IMR-90 (cell line): ENCODE data around the gene ARFGAP3. TPM values are rescaled to one million over a fixed set of nuclear protein-coding genes. Genes with fewer than 3 reads are reported as not detected.

Source experiments
- ATAC-seq: fragments of 200-7000 bp; cut with Tn5 transposase; 2 replicates; pipeline ENCODE4 v1.9.1; 2020; ENCODE audit warnings: low read depth, mild to moderate bottlenecking, moderate library complexity
- Bru-seq: library from RNA; stranded (reverse); fragments of 400-500 nt; gene quantifications from one replicate; lab custom pipeline; 2021; lab: Mats Ljungman, UMichigan
- BruChase-seq, 2 experiments: library from RNA; stranded (reverse); fragments of 400-500 nt; gene quantifications; one replicate each; lab custom pipeline; 2021; lab: Mats Ljungman, UMichigan
- BruUV-seq: library from RNA; stranded (reverse); fragments of 400-500 nt; replicated peaks from 2 replicates; lab custom pipeline; 2021; lab: Mats Ljungman, UMichigan
- CTCF ChIA-PET: fragments of 300-600 bp; formaldehyde crosslinking; extraction: SDS; loops from one replicate; lab custom pipeline; 2021; ENCODE audit warnings: antibody characterized with exemption; lab: Yijun Ruan, JAX
- POLR2A ChIA-PET: fragments of 300-600 bp; sonication (Branson Sonifier 250); formaldehyde crosslinking; loops from one replicate; lab custom pipeline; 2022; ENCODE audit warnings: antibody characterized with exemption; ENCODE audit not compliant: unreplicated experiment; lab: Charles Lee
- DNase-seq: peaks from one replicate; pipeline ENCODE4 v3.0.0; 2013
- H2AFZ ChIP-seq: replicated peaks from 2 replicates; pipeline ENCODE3; 2013; ENCODE audit warnings: low read length, mild to moderate bottlenecking; ENCODE audit not compliant: poor library complexity
- H2AK5ac ChIP-seq: 2 replicates; pipeline ENCODE4 v1.6.1; 2013; ENCODE audit warnings: low read depth, low read length, inconsistent platforms
- H2AK9ac ChIP-seq: replicated peaks from 2 replicates; pipeline ENCODE3; 2013; ENCODE audit warnings: mild to moderate bottlenecking, low read depth, low read length, moderate library complexity; ENCODE audit not compliant: poor library complexity
- H2BK120ac ChIP-seq: 2 replicates; pipeline ENCODE4 v1.6.1; 2013; ENCODE audit warnings: low read depth, low read length, inconsistent platforms
- H2BK15ac ChIP-seq: 3 replicates; pipeline ENCODE4 v1.6.1; 2013; ENCODE audit warnings: low read depth, low read length, inconsistent platforms
- H2BK20ac ChIP-seq: 2 replicates; pipeline ENCODE4 v1.6.1; 2013; ENCODE audit warnings: low read depth, mild to moderate bottlenecking, inconsistent platforms, low read length, moderate library complexity
- H2BK5ac ChIP-seq: 2 replicates; pipeline ENCODE4 v1.6.1; 2013; ENCODE audit warnings: mild to moderate bottlenecking, low read depth, low read length, inconsistent platforms; ENCODE audit not compliant: poor library complexity, severe bottlenecking
- H3K14ac ChIP-seq: replicated peaks from 2 replicates; pipeline ENCODE4 v1.6.1; 2013; ENCODE audit warnings: low read depth, low read length, inconsistent platforms
- H3K18ac ChIP-seq: 2 replicates; pipeline ENCODE4 v1.6.1; 2013; ENCODE audit warnings: low read depth, low read length, control low read depth
- H3K23ac ChIP-seq: 2 replicates; pipeline ENCODE4 v1.6.1; 2013; ENCODE audit warnings: low read depth, low read length, inconsistent platforms
- H3K27ac ChIP-seq: 2 replicates; pipeline ENCODE4 v1.5.1; 2013; ENCODE audit warnings: mild to moderate bottlenecking, control low read depth, low read length; ENCODE audit not compliant: insufficient read depth
- H3K27me3 ChIP-seq: 2 replicates; pipeline ENCODE4 v1.6.1; 2013; ENCODE audit warnings: low read length; ENCODE audit not compliant: control insufficient read depth, insufficient read depth
- H3K36me3 ChIP-seq: 2 replicates; pipeline ENCODE4 v1.6.1; 2013; ENCODE audit warnings: low read length, mixed read lengths; ENCODE audit not compliant: control insufficient read depth, insufficient read depth
- H3K4ac ChIP-seq: 2 replicates; pipeline ENCODE4 v1.6.1; 2013; ENCODE audit warnings: low read depth, low read length, inconsistent platforms
- H3K4me1 ChIP-seq: 2 replicates; pipeline ENCODE4 v1.6.1; 2013; ENCODE audit warnings: low read length, mixed read lengths; ENCODE audit not compliant: control insufficient read depth, insufficient read depth
- H3K4me2 ChIP-seq: 2 replicates; pipeline ENCODE4 v1.6.1; 2013; ENCODE audit warnings: low read depth, mild to moderate bottlenecking, control low read depth, low read length, moderate library complexity
- H3K4me3 ChIP-seq: 2 replicates; pipeline ENCODE4 v1.5.1; 2013; ENCODE audit warnings: low read depth, mild to moderate bottlenecking, control low read depth, low read length, moderate library complexity; ENCODE audit not compliant: insufficient read depth
- H3K56ac ChIP-seq: 2 replicates; pipeline ENCODE4 v1.6.1; 2013; ENCODE audit warnings: low read length, inconsistent platforms; ENCODE audit not compliant: insufficient read depth; ENCODE audit errors: extremely low read depth
- H3K79me1 ChIP-seq, 2 experiments: 2 replicates each; pipeline ENCODE4 v1.6.1; 2013; ENCODE audit warnings: low read length in 2 of 2, inconsistent platforms in 1 of 2, low read depth in 1 of 2
- H3K9ac ChIP-seq: 2 replicates; pipeline ENCODE4 v1.6.1; 2013; ENCODE audit warnings: low read depth, low read length, control low read depth
- H3K9me1 ChIP-seq: 2 replicates; pipeline ENCODE4 v1.6.1; 2013; ENCODE audit warnings: low read length, inconsistent platforms; ENCODE audit not compliant: insufficient read depth
- H3K9me3 ChIP-seq: 2 replicates; pipeline ENCODE4 v1.6.1; 2013; ENCODE audit warnings: low read length; ENCODE audit not compliant: control insufficient read depth, insufficient read depth
- H4K20me1 ChIP-seq: 2 replicates; pipeline ENCODE4 v1.6.1; 2013; ENCODE audit warnings: low read length, inconsistent platforms; ENCODE audit not compliant: insufficient read depth
- H4K5ac ChIP-seq: 2 replicates; pipeline ENCODE4 v1.6.1; 2013; ENCODE audit warnings: mild to moderate bottlenecking, low read depth, low read length, control low read depth
- H4K8ac ChIP-seq, 2 experiments: 2 replicates each; pipeline ENCODE4 v1.6.1; 2013; ENCODE audit warnings: low read depth in 2 of 2, low read length in 2 of 2, control low read depth in 1 of 2, inconsistent platforms in 1 of 2
- H4K91ac ChIP-seq: 2 replicates; pipeline ENCODE4 v1.6.1; 2013; ENCODE audit warnings: low read depth, low read length, inconsistent platforms; ENCODE audit not compliant: insufficient read depth
- BHLHE40 ChIP-seq: fragments of 150-350 bp; IDR thresholded peaks from 2 replicates; pipeline ENCODE4 v1.6.1; 2016; ENCODE audit warnings: mild to moderate bottlenecking, low read depth, low read length
- CEBPB ChIP-seq: IDR thresholded peaks from 2 replicates; pipeline ENCODE4 v1.6.1; 2012; ENCODE audit warnings: low read depth, low read length, improper control_type of control experiment
- CHD1 ChIP-seq: IDR thresholded peaks from 2 replicates; pipeline ENCODE4 v1.6.1; 2012; ENCODE audit warnings: low read depth, low read length, improper control_type of control experiment
- FOS ChIP-seq: fragments of 150-350 bp; IDR thresholded peaks from 2 replicates; pipeline ENCODE4 v1.6.1; 2016; ENCODE audit warnings: low read depth, low read length
- MAFK ChIP-seq: IDR thresholded peaks from 2 replicates; pipeline ENCODE4 v1.6.1; 2012; ENCODE audit warnings: low read depth, low read length, improper control_type of control experiment
- MAZ ChIP-seq: IDR thresholded peaks from 2 replicates; pipeline ENCODE4 v1.6.1; 2012; ENCODE audit warnings: low read depth, mild to moderate bottlenecking, low read length, improper control_type of control experiment, moderate library complexity, borderline replicate concordance
- MXI1 ChIP-seq: IDR thresholded peaks from 2 replicates; pipeline ENCODE4 v1.6.1; 2012; ENCODE audit warnings: low read depth, mild to moderate bottlenecking, low read length, moderate library complexity, borderline replicate concordance
- POLR2A ChIP-seq: IDR thresholded peaks from 2 replicates; pipeline ENCODE4 v1.6.1; 2012; ENCODE audit warnings: mild to moderate bottlenecking, low read depth, low read length
- RAD21 ChIP-seq: IDR thresholded peaks from 2 replicates; pipeline ENCODE4 v1.6.1; 2012; ENCODE audit warnings: low read length, improper control_type of control experiment
- RCOR1 ChIP-seq: IDR thresholded peaks from 2 replicates; pipeline ENCODE4 v1.6.1; 2012; ENCODE audit warnings: mild to moderate bottlenecking, low read length, improper control_type of control experiment; ENCODE audit not compliant: insufficient replicate concordance
- RFX5 ChIP-seq: IDR thresholded peaks from 2 replicates; pipeline ENCODE4 v1.8.0; 2012; ENCODE audit warnings: low read depth, mild to moderate bottlenecking, low read length, moderate library complexity
- WGBS, 2 experiments: methylation state at CpG; one replicate each; pipeline versions ENCODE4 v1.1.5 to v1.1.7; 2013; ENCODE audit warnings: missing lambda C conversion rate in 2 of 2; ENCODE audit not compliant: insufficient read length in 1 of 2; ENCODE audit errors: extremely low coverage in 2 of 2; 5-methylcytosine and 5-hydroxymethylcytosine counted together
- dilution Hi-C: fragments of 300-500 bp; cut with HindIII; formaldehyde crosslinking; loops from one replicate; pipeline ENCODE4 v1.14.3; 2018; ENCODE audit warnings: low sequenced_read_pairs; ENCODE audit not compliant: unreplicated experiment
- in situ Hi-C: fragments of 300-500 bp; cut with MboI; formaldehyde crosslinking; loops from 3 replicates; pipeline ENCODE4 v1.14.3; 2019; ENCODE audit warnings: low sequenced_read_pairs, inconsistent platforms, mixed read lengths
- intact Hi-C: fragments of 100-400 bp; cut with micrococcal nuclease; formaldehyde crosslinking; loops from 2 replicates; pipeline ENCODE4 v1.10.0; 2022
- long read RNA-seq: library from polyadenylated mRNA; unstranded; transcript quantifications from one replicate; pipeline ENCODE4 v2.0.0, GENCODE V29; 2021; ENCODE audit not compliant: unreplicated experiment
- polyA plus RNA-seq, 3 experiments: library from polyadenylated mRNA; depleted of rRNA; stranded (reverse); fragments of >200 nt; gene quantifications; 2 replicates each; pipeline ENCODE4 v1.2.3, GENCODE V29; 2012; ENCODE audit warnings: low replicate concordance in 1 of 3
- total RNA-seq: library from RNA; depleted of rRNA; stranded (reverse); fragments of >200 nt; gene quantifications from 2 replicates; pipeline ENCODE4 v1.2.3, GENCODE V29; 2012; rRNA removed
- TF ChIP-seq, protein P1 (sequence below): fragments of 150-350 bp; IDR thresholded peaks from 2 replicates; pipeline ENCODE4 v1.6.1; 2017; ENCODE audit warnings: mild to moderate bottlenecking, antibody characterized with exemption, low read length, low read depth

The ARFGAP3 gene, protein sequence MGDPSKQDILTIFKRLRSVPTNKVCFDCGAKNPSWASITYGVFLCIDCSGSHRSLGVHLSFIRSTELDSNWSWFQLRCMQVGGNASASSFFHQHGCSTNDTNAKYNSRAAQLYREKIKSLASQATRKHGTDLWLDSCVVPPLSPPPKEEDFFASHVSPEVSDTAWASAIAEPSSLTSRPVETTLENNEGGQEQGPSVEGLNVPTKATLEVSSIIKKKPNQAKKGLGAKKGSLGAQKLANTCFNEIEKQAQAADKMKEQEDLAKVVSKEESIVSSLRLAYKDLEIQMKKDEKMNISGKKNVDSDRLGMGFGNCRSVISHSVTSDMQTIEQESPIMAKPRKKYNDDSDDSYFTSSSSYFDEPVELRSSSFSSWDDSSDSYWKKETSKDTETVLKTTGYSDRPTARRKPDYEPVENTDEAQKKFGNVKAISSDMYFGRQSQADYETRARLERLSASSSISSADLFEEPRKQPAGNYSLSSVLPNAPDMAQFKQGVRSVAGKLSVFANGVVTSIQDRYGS
- total RNA-seq (70.1 and 88.0 TPM in 2 replicates), polyA plus RNA-seq (2012; rRNA removed) (46.5 and 50.0 TPM in 2 replicates), Bru-seq, nascent RNA (percentile 90 among the genes with signal in this experiment), BruChase-seq, experiment 1, labeled RNA remaining after a 6-hour chase (percentile 87 among the genes with signal in this experiment), BruChase-seq, experiment 2, labeled RNA remaining after a 2-hour chase (percentile 82 among the genes with signal in this experiment)
- polyA plus RNA-seq (2012; cell fraction: cytosol; rRNA removed), result 20.1 and 23.0 TPM in 2 replicates
- 20.9 and 47.6 TPM in 2 replicates for polyA plus RNA-seq (2012; cell fraction: nucleus; rRNA removed; ENCODE audit: low replicate concordance)
- long read RNA-seq, transcript ARFGAP3-201 (16 exons, 2,857 nt), result major isoform, 148 of 177 reads
- long read RNA-seq, partial matches to known transcripts, result 16 of 177 reads
- long read RNA-seq, other reads (novel, unspliced or antisense), result 13 of 177 reads

DNA sequence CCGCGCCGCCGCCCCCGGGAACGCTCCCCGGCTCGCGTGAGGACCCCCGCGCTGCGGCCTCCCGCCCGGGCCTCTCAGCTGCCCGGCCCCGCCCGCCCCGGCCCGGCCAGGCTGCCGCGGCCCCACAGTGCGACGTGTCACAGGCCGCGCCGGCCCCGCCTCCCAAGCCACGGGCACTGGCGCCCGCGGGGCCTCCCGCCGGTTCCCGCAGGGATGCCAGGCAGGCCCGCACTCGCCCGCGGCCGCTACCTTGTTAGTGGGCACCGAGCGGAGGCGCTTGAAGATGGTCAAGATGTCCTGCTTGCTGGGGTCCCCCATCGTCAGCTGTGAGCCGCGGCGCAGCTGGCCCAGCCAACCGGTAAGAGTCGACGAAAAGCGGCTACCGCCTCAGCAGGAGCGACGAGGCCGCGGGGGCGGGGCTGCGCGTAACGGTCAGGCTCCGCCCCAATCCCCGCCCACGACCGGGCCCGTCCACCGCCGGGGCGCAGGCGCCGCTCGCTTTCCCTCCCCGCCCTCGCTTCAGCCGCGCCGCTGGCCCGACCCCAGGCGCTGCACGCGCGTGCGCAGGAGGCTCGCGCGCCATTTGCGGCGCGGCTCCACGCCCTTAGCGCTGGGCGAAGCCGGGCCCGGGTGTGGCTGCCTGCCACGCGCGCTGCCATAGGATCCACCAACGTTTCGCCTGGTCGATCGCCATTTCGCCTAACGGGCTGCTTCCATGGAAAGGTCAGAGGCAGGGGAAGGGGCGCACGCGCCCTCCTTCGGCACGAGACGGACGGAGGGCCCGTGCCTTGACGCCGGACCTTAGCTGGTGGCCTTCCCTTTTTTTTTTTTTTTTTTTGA, at the start of gene ARFGAP3:
TSS of gene ARFGAP3 (minus strand) at position 409 of the 840 bp plus-strand sequence. CDS start at position 318, 91 bp downstream.
- Histone ChIP-seq H2BK20ac (peak within 1 kb of the TSS; percentile 87; the same call in 1 of the 2 replicates), H3K4me2 (peak within 1 kb of the TSS; percentile 96), H3K18ac (peak within 1 kb of the TSS; percentile 87), H3K36me3 (0 out of 2 replicates have a peak, but pooled peaks cover 2% of the 10 kb centered on the region), H2BK15ac (peak within 1 kb of the TSS; percentile 96; the same call in 2 of the 3 replicates), H3K14ac (peak within 1 kb of the TSS; percentile 99), H3K23ac (peak within 1 kb of the TSS; percentile 83), H2AK9ac (peak within 1 kb of the TSS; percentile 99), H3K4me3 (peak within 1 kb of the TSS; percentile 94), H4K8ac (peak within 1 kb of the TSS; percentile 93 to 99), H2AK5ac (peak within 1 kb of the TSS; percentile 98), H3K9ac (peak within 1 kb of the TSS; percentile 95), H3K4ac (peak within 1 kb of the TSS; percentile 97), H2BK5ac (peak within 1 kb of the TSS; percentile 94), H2AFZ (peak within 1 kb of the TSS; percentile 99), H4K20me1 (peaks cover 35% of the 10 kb centered on the region), H3K9me3 (0 out of 2 replicates have a peak, but pooled peaks cover 2% of the 10 kb centered on the region), H2BK120ac (peak within 1 kb of the TSS; percentile 85), H4K5ac (peak within 1 kb of the TSS; percentile 100), H4K91ac (peak within 1 kb of the TSS; percentile 92), H3K79me1 (peaks cover 0 to 49% of the 10 kb centered on the region in 2 experiments; a peak in 3 of 4 replicates), H3K27me3 (no peaks in the 10 kb centered on the region), H3K4me1 (peaks cover 2% of the 10 kb centered on the region; the same call in 1 of the 2 replicates), H3K9me1 (peaks cover 17% of the 10 kb centered on the region; the same call in 1 of the 2 replicates), H3K56ac (peak within 1 kb of the TSS; percentile 97), H3K27ac (peak within 1 kb of the TSS; percentile 96)
- DNase-seq (peak; percentile 91), ATAC-seq (peak; percentile 97)
- intact Hi-C loops (no loop called here), in situ Hi-C loops (no loop called here), dilution Hi-C loops (no loop called here)
- POLR2A ChIA-PET, result interaction anchor here (1.0 to 1.4 kb wide), 2 partner anchors 37 to 241 kb away, joined by 3 read pairs; no protein-coding TSS in a partner anchor
- 8% methylated on average over 68 of the region's 111 CpGs; no CpG with 5 or more reads in 1 of the 2 experiments for WGBS, 2 experiments
- no TSS peak for BruUV-seq
- CTCF ChIA-PET, result interaction anchor here (1.5 kb wide), 1 partner anchor 233 kb away, joined by 4 read pairs; no protein-coding TSS in a partner anchor
- TF ChIP-seq MAFK, result no peak
- TF ChIP-seq MAZ, result peak; percentile 86
- peak; percentile 96 for TF ChIP-seq POLR2A
- no peak for TF ChIP-seq CEBPB
- TF ChIP-seq FOS, result no peak
- peak; percentile 48; the same call in 1 of the 2 replicates for TF ChIP-seq MXI1
- no peak for TF ChIP-seq RCOR1
- no peak for TF ChIP-seq CHD1
- no peak for TF ChIP-seq RFX5
- TF ChIP-seq, protein P1, sequence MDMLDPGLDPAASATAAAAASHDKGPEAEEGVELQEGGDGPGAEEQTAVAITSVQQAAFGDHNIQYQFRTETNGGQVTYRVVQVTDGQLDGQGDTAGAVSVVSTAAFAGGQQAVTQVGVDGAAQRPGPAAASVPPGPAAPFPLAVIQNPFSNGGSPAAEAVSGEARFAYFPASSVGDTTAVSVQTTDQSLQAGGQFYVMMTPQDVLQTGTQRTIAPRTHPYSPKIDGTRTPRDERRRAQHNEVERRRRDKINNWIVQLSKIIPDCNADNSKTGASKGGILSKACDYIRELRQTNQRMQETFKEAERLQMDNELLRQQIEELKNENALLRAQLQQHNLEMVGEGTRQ, result peak; percentile 7; the same call in 1 of the 2 replicates
- TF ChIP-seq BHLHE40, result no peak
- TF ChIP-seq RAD21, result peak; percentile 12; the same call in 1 of the 2 replicates
